NB4 (cell line): Measurements from ENCODE around the gene TMPRSS6.

Source experiments
- MYC ChIP-seq: IDR thresholded peaks from 2 replicates; pipeline ENCODE4 v1.6.1; 2011; ENCODE audit warnings: low read depth, low read length
- POLR2A ChIP-seq: IDR thresholded peaks from 2 replicates; pipeline ENCODE4 v1.6.1; 2011; ENCODE audit warnings: mild to moderate bottlenecking; ENCODE audit not compliant: insufficient read length; ENCODE audit errors: extremely low read depth
- TF ChIP-seq, protein P1 (sequence below): IDR thresholded peaks from one replicate; pipeline ENCODE4 v1.5.1; 2012; ENCODE audit warnings: low read depth, low read length
- TF ChIP-seq, protein P2 (sequence below): IDR thresholded peaks from 2 replicates; pipeline ENCODE4 v1.6.1; 2011; ENCODE audit warnings: low read depth, low read length

DNA sequence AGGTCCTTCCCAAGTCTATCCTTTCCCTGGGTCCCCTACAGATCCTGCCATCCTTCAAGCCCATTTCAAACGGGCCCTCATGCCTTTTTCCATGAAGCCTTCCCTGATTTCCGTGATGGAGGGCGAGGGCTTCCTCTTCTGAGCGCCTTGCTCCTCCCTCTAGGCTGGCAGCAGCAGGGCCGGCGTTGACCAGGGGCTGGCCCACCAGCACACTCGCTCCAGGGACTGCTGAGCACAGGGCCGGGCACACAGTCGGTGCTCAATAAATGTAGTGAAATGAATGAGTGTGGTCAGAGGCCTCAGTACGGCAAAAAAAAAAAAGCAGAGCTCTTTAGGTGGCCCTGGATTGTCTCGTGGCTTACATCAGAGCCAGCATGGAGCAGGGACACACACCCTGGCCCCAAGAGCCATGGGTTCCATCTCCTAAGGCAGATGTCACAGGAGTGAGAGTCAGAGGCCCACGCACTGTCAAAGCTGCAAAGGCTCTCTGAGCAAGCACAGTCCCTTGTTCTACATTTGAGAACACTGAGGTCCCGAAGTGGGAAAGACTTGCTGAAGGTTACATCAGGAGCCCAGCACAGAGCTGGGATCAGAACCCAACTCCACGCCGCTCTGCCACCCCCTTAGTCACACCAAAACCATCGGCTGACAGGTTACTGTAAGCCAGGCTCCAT lies 37.1 kb upstream of the TMPRSS6 start:
- TF ChIP-seq POLR2A = no peak
- TF ChIP-seq, protein P1, sequence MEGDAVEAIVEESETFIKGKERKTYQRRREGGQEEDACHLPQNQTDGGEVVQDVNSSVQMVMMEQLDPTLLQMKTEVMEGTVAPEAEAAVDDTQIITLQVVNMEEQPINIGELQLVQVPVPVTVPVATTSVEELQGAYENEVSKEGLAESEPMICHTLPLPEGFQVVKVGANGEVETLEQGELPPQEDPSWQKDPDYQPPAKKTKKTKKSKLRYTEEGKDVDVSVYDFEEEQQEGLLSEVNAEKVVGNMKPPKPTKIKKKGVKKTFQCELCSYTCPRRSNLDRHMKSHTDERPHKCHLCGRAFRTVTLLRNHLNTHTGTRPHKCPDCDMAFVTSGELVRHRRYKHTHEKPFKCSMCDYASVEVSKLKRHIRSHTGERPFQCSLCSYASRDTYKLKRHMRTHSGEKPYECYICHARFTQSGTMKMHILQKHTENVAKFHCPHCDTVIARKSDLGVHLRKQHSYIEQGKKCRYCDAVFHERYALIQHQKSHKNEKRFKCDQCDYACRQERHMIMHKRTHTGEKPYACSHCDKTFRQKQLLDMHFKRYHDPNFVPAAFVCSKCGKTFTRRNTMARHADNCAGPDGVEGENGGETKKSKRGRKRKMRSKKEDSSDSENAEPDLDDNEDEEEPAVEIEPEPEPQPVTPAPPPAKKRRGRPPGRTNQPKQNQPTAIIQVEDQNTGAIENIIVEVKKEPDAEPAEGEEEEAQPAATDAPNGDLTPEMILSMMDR = no peak
- TF ChIP-seq MYC = no peak
- TF ChIP-seq, protein P2, sequence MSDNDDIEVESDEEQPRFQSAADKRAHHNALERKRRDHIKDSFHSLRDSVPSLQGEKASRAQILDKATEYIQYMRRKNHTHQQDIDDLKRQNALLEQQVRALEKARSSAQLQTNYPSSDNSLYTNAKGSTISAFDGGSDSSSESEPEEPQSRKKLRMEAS = no peak
